Skin epidermis (tissue), 12 donors: ENCODE results near the gene CD274.
A peak's percentile ranks its signal among the peaks of the same experiment; 100 is the strongest.
"Not testable (repeated sequence)": the region's sequence is repeated elsewhere in the genome, so short reads cannot be mapped to it uniquely, and the experiment has no call there.

ENCODE experiments used
- H3K27ac ChIP-seq, 21 experiments: fragments of 200-600 bp; sonication (generic) in 11 of 21; one replicate each; pipeline ENCODE4 v1.5.0; 2020; ENCODE audit warnings: mild to moderate bottlenecking in 3 of 21, inconsistent platforms in 2 of 21, moderate library complexity in 2 of 21
- H3K4me3 ChIP-seq, 7 experiments: fragments of 200-600 bp; sonication (generic) in 2 of 7; one replicate each; pipeline ENCODE4 v1.5.0; 2020; ENCODE audit warnings: inconsistent platforms in 2 of 7, mild to moderate bottlenecking in 2 of 7, moderate library complexity in 1 of 7

The CD274 gene

GRCh38 chr9:5437254-5438216, 12.8 kb upstream of the CD274 start, which contains the start of gene PLGRKT:
TSS of gene PLGRKT (minus strand) at chr9:5437925. CDS start at chr9:5431977, 5,948 bp downstream.
- H3K4me3 ChIP-seq: peak within 1 kb of the TSS; percentile 46 to 74 (median 54)
- peak within 1 kb of the TSS; percentile 87 to 100 (median 96) for H3K27ac ChIP-seq

DNA sequence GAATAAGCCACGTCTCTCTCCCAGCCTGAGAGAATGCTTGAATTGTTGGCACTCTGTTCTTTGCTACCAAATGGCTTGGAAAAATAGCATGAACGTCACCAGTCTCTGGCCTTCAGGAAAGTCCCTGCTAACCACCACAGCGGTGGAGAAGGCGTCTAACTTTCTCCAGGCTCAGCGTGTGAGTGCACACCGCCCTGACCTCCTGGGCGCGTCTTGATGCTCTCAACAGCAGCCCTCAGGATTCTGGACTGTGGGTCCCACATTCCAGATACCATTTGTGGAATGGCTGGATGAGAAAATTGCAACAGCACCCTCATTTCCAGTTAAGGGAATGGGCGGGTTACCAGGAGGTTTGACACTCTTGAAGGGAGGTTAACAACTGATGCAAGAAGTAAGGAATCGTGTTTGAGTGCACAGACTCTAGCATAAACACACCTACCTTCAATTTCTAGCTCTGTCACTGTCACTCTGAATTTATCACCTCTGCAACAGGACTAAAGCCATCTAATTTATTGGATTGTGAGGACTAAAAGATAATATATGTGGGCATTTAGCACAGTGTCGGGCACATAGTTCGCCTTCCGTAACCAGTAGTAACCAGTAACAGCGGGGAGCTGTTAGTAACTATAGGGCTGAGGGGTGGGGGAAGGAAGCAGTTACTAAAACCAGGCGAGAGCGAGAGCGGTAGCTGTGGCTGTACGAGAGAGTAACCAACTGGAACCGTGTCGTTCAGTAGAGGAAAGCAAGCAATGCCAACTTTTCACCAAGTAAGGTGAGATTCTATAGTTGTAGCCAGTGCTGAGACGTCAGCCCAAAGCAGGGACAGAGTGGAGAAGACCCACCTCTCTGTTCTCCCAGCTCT, 11.8 kb upstream of the CD274 start:
- H3K4me3 ChIP-seq: peak overlapping the region; percentile 46 to 74 (median 54)
- peak overlapping the region; percentile 59 to 100 (median 96) for H3K27ac ChIP-seq

- H3K27ac ChIP-seq: no peak overlapping the region
- H3K4me3 ChIP-seq: no peak overlapping the region
These were observed 9.9 kb upstream of the CD274 start for GRCh38 chr9:5440426-5440825.

DNA sequence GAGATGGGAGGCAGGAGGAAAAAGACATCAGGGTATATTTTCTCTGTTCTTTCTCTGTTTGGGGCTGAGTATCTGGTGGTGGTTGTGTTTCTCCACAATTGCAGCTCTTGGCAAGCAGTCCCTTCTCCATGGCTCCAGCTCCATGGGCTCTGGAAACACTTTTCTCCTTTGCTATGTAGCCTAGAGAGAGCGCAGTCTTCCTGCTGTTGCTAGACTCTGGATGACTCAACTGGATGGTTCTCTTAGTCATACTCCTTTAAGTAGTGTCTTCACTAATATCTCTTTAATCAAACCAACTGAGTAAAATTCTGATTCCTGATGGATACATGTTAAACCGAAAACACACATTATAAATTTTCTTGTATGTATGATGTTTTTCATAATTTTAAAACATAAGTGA, 9.3 kb upstream of the CD274 start:
- Histone ChIP-seq H3K4me3 (no peak overlapping the region), H3K27ac (no peak overlapping the region)

DNA sequence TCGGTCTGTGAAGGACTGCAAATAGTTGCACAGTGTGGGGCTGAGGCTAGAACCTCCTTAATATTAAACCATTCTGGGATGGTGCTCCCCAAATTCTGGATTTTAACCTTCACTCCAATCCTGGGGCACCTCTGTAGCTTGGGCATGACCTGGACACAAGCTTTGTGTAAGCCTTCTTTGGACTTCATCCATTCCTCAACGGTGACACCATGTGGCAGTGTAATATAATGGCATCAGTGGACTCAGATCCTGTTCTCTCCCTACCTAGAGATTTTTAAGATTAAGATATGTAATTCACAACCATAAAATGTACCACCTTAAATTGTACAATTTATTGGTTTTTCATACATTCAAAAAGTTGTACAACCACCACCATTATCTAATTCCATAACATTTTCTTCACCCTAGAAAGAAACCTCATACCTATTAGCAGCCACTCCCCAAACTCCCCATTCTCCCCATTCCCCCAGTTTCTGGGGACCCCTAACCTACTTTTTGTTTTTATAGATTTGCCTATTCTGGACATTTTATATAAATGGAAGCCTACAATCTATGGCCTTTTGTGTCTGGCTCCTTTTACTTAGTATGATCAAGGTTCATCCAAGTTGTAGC, 7.8 kb upstream of the CD274 start:
- no peak overlapping the region for H3K27ac ChIP-seq

DNA sequence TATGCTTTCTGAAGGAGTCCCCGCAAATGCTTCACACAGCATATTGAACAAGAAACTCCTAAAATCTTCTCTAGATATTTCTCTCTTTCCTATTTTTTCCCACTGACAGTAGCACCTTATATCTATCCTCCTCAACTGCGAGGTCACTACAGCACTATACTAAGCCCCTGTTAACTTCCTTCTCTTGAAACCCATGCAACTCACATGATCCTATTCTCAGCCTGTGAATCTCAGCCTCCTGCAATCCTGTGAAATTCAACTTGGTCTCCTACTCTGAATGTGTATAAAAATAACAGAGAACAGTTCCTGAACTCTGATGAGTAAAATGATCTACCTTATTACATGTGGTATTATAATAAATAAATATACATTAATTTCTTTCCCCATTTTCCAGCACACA, 6.5 kb upstream of the CD274 start:
- H3K27ac ChIP-seq: no peak overlapping the region
- no peak overlapping the region for H3K4me3 ChIP-seq

More for the DNA sequence above, 7.8 kb upstream of the CD274 start:
- H3K4me3 ChIP-seq: no peak overlapping the region

GRCh38 chr9:5445096-5445495, 5.2 kb upstream of the CD274 start:
- not testable (repeated sequence) for H3K4me3 ChIP-seq, H3K27ac ChIP-seq

DNA sequence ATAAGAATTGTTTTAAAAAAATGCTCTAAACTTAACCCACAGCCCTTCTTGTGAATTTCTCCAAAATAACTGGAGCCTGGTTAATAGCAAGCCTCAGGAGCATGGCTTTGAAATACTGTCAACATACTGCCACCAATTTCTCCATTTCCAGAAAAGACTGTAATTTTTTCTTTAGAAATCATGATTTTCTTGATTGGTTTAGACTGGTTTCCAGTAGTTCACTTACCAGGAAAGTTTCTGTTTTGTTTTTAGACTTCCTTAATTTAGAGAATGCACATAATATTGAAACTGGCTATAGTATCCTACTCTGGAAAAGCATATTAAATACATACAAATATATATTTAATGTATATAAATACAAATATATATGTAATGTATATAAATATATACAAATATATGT, 4.5 kb upstream of the CD274 start:
- Histone ChIP-seq H3K27ac (peak overlapping the region in 1 of 21 experiments; percentile 39), H3K4me3 (no peak overlapping the region)

DNA sequence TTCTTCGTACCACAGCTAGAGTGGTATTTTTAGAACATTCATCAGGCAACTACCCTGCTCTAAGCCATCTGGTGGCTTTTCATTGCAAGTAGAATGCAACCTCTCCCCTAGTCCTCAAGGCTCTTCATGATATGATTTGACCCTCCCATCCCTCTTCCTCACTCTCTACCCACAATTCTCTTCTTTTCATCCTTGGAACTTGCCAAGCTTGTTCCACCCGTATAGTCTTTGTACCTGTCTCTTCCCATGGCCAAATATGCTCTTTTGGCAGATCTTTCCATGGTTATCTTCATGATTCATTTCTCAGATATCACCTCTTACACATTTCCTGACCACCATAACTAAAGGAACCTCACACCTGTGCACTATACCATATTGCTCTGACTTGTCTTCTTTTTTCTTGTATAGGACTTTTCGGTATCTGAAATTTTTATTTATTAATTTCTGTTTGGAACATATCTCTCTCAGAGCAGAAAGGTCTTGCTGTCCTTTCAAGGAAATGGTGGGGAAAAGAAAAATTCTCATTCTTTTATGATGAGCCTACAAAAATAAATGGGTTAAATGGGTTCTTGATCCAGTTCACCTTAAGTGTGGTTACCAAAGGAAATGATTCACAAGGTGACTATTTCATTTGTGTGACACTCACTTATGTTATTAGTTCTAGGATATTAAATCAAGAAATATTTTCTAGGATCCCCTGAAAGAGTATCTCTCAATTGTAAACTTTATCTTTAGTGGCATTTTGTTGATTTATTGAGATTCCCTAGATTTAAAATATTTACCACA, 3.7 kb upstream of the CD274 start:
- H3K27ac ChIP-seq: no peak overlapping the region
- no peak overlapping the region for H3K4me3 ChIP-seq

GRCh38 chr9:5447337-5447736, 3.0 kb upstream of the CD274 start:
- no peak overlapping the region for H3K27ac ChIP-seq
- H3K4me3 ChIP-seq: no peak overlapping the region

GRCh38 chr9:5448016-5448415, 2.3 kb upstream of the CD274 start:
- no peak overlapping the region for H3K4me3 ChIP-seq
- no peak overlapping the region for H3K27ac ChIP-seq

DNA sequence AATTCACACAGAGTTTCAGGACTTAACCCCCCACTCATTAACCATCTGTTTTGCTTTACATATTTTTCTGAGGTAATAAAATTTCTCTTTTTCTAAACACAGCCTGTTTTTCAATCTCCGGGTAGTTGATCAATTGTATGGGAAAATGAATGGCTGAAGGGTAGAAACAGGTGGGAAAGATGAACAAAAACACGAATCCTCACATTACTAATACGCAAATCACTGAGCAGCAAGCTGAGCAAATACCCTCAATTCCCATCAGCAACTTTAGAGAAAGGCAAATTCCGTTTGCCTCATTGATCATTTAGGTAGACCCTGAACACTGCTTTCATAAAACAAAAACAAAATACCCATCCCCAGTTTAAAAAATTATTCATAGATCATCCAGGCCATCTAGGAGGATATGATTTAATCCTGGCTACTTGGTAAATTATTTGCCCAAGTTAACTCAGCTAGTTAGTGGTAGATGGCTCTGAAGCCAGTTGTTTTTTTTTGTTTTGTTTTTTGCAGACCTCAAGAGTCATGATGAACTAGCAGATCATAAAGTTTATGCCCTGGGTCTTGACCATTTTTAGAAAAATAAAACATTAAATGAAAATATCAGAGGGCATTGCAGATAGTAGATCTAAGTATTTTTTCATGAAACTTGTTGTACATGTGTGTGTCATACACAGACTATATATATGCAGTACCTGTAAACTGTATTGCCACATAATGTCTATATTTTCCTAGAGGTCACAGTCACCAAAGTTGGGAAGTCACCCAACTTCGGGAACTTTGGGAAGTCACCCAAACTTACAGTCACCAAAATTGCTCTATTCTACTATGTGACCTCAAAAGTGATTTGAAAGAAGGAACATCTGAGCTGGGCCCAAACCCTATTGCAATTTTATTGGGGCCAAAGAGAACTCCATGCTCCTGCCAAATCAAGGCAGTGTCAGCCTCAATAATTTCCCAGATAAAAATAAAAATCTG, 1.6 kb upstream of the CD274 start:
- no peak overlapping the region for H3K4me3 ChIP-seq

GRCh38 chr9:5449521-5450358, 602 bp upstream of the CD274 start:
- H3K4me3 ChIP-seq: peak overlapping the region; percentile 38 to 61 (median 48)
- peak overlapping the region; percentile 2 to 93 (median 83) for H3K27ac ChIP-seq

More for the DNA sequence above, 1.6 kb upstream of the CD274 start:
- H3K27ac ChIP-seq: peak overlapping the region in 11 of 21 experiments; percentile 73 to 93 (median 83)

DNA sequence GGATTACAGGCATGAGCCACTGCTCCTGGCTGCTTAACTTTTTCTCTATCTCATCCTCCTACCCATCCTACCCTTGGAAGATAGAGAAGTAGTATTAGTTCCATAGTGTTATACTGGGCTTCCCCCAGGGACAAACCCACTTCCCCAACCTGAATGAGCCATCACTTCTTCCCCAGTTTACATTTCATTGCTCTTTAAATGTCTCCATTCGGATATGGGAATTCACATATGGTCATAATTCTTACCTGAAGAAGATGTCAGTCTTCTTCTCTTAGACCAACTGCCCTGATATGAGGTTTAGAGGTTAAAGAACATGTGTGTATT, 1.9 kb downstream of the CD274 start:
- Histone ChIP-seq H3K4me3 (no peak overlapping the region), H3K27ac (peak overlapping the region in 8 of 21 experiments; percentile 28 to 93 (median 85))

- Histone ChIP-seq H3K27ac (no peak overlapping the region), H3K4me3 (no peak overlapping the region)
These were observed 2.7 kb downstream of the CD274 start for GRCh38 chr9:5453004-5453403.

DNA sequence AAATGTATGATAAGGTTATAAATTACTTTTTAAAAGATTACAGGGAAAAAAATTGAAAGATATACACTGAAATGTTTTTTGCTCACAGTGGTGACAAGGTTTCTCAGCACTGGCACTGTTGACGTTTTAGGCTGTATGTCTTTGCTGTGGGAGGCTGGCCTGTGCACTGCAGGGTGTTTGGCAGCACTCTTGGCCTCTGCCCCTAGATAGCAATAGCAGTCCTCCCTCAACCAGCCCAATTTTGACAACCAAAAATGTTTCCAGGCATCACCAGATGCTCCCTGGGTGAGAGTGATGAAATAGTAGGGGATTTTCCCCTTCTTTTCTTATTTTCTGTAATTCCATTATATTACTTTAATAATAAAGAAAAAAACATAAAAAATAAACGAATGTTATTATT, 3.3 kb downstream of the CD274 start:
- no peak overlapping the region for H3K27ac ChIP-seq
- no peak overlapping the region for H3K4me3 ChIP-seq

DNA sequence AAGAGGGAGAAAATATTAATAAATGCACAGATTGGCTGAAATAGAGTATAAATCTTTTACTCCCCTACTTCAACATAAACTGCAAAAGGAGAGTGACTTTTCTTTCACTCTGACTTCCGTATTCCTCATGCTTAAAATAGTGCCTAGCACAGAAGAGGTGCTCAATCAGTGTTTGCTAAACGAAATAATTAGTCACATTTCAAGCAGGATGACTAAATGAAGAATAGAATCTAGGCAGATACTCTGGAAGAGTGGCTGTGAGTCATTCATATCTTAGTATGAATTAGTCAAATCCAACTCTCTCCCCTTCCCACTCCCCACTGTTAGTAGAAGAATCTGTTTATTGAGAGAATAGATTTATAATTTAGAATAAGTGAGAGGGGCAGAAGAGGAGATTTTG, 4.8 kb downstream of the CD274 start:
- H3K4me3 ChIP-seq: no peak overlapping the region
- peak overlapping the region in 4 of 21 experiments; percentile 1 to 39 (median 14) for H3K27ac ChIP-seq
